CD4-positive, alpha-beta memory T cell (primary cell): Measurements from ENCODE around the gene RGS7BP. TPM values are rescaled to one million over a fixed set of nuclear protein-coding genes. Genes with fewer than 3 reads are reported as not detected.

Experiments
- CTCF ChIA-PET: fragments of 350-600 bp; sonication (Branson Sonifier 250); formaldehyde crosslinking; loops from one replicate; lab custom pipeline; 2021; ENCODE audit warnings: inconsistent platforms; ENCODE audit not compliant: partially characterized antibody; lab: Charles Lee
- POLR2A ChIA-PET: fragments of 350-600 bp; sonication (Branson Sonifier 250); formaldehyde crosslinking; loops from one replicate; lab custom pipeline; 2021; ENCODE audit not compliant: partially characterized antibody; lab: Charles Lee
- DNase-seq, 5 donors: peaks; one replicate each; pipeline versions ENCODE4 v3.0.0 to v3.0.0-alpha.2; 2020 to 2022; ENCODE audit warnings: mixed read lengths in 1 of 5
- H3K27ac ChIP-seq: one replicate; pipeline ENCODE4 v1.7.0; 2013; ENCODE audit warnings: low read depth, low read length
- H3K27me3 ChIP-seq: 2 replicates; pipeline ENCODE4 v1.7.0; 2013; ENCODE audit warnings: mild to moderate bottlenecking, low read length, moderate library complexity; ENCODE audit not compliant: insufficient read depth
- H3K36me3 ChIP-seq: 2 replicates; pipeline ENCODE4 v1.7.0; 2013; ENCODE audit warnings: mild to moderate bottlenecking, low read length, moderate library complexity; ENCODE audit not compliant: insufficient read depth
- H3K4me1 ChIP-seq: 2 replicates; pipeline ENCODE4 v1.7.0; 2013; ENCODE audit warnings: mild to moderate bottlenecking, low read length, moderate library complexity; ENCODE audit not compliant: insufficient read depth
- H3K4me3 ChIP-seq, 2 donors: one replicate each; pipeline ENCODE4 v1.7.0; 2013; ENCODE audit warnings: low read length in 2 of 2, mild to moderate bottlenecking in 1 of 2
- H3K9me3 ChIP-seq, 2 donors: one replicate each; pipeline ENCODE4 v1.7.0; 2013; ENCODE audit warnings: low read length in 2 of 2, control low read depth in 1 of 2; ENCODE audit not compliant: control insufficient read depth in 1 of 2
- H3K27ac Mint-ChIP-seq, 7 donors: one replicate each; pipeline ENCODE4 v1.8.0; 2020 to 2021; ENCODE audit warnings: mixed read lengths in 7 of 7, mild to moderate bottlenecking in 6 of 7, inconsistent platforms in 3 of 7, moderate library complexity in 3 of 7
- H3K27me3 Mint-ChIP-seq, 2 donors: one replicate each; pipeline ENCODE4 v1.8.0; 2020 to 2021; ENCODE audit warnings: mixed read lengths in 2 of 2
- H3K36me3 Mint-ChIP-seq, 2 donors: one replicate each; pipeline ENCODE4 v1.8.0; 2020 to 2021; ENCODE audit warnings: mixed read lengths in 2 of 2, inconsistent platforms in 1 of 2, mild to moderate bottlenecking in 1 of 2
- H3K4me1 Mint-ChIP-seq, 4 donors: one replicate each; pipeline ENCODE4 v1.8.0; 2020 to 2021; ENCODE audit warnings: mixed read lengths in 4 of 4, mild to moderate bottlenecking in 1 of 4
- H3K4me3 Mint-ChIP-seq, 8 donors: one replicate each; pipeline ENCODE4 v1.8.0; 2020 to 2021; ENCODE audit warnings: mixed read lengths in 8 of 8, mild to moderate bottlenecking in 7 of 8, moderate library complexity in 6 of 8, inconsistent platforms in 3 of 8
- H3K9me3 Mint-ChIP-seq, 8 donors: one replicate each; pipeline ENCODE4 v1.8.0; 2020 to 2021; ENCODE audit warnings: mixed read lengths in 8 of 8, mild to moderate bottlenecking in 5 of 8, inconsistent platforms in 3 of 8, moderate library complexity in 1 of 8
- intact Hi-C: fragments of 100-400 bp; cut with micrococcal nuclease; formaldehyde crosslinking; loops from one replicate; pipeline ENCODE4 v1.15.1; 2023
- polyA plus RNA-seq, 2 donors: library from polyadenylated mRNA; unstranded; fragments of 300-500 nt; fragmentation: Illumina TruSeq; gene quantifications; one replicate each; pipeline ENCODE4 v1.2.3, GENCODE V29; 2021
- total RNA-seq, 2 experiments: library from RNA; stranded (reverse); gene quantifications; one replicate each; pipeline ENCODE4 v1.2.3, GENCODE V29; 2021

RGS7BP gene
- total and polyA plus RNA-seq, 4 experiments from 2014 or later, result not detected

GRCh38 chr5:64516216-64516615 lies 10.4 kb downstream of the RGS7BP start:
- ChIA-PET POLR2A (no interaction called here), CTCF (no interaction called here)
- Histone ChIP-seq H3K27ac (no peak overlapping the region), H3K27me3 (no peaks in the 10 kb centered on the region), H3K4me1 (no peaks in the 10 kb centered on the region), H3K9me3 (no peaks in the 10 kb centered on the region), H3K4me3 (no peak overlapping the region), H3K36me3 (no peaks in the 10 kb centered on the region)
- no peak for DNase-seq
- Mint-ChIP-seq H3K27me3 (peaks cover 0 to 1% of the 10 kb centered on the region in 2 donors), H3K27ac (no peak overlapping the region), H3K9me3 (no peaks in the 10 kb centered on the region), H3K4me3 (no peak overlapping the region), H3K4me1 (no peaks in the 10 kb centered on the region), H3K36me3 (no peaks in the 10 kb centered on the region)
- intact Hi-C loops, result no loop called here

- H3K4me1 ChIP-seq, result no peaks in the 10 kb centered on the region
- no peaks in the 10 kb centered on the region for H3K36me3 ChIP-seq
- Mint-ChIP-seq H3K27me3 (peaks cover 0 to 3% of the 10 kb centered on the region in 2 donors), H3K4me3 (no peak overlapping the region), H3K9me3 (no peaks in the 10 kb centered on the region), H3K27ac (no peak overlapping the region), H3K4me1 (no peaks in the 10 kb centered on the region), H3K36me3 (no peaks in the 10 kb centered on the region)
- DNase-seq, result no peak
- CTCF ChIA-PET, result no interaction called here
- no peak overlapping the region for H3K4me3 ChIP-seq
- H3K9me3 ChIP-seq, result no peaks in the 10 kb centered on the region
- intact Hi-C loops, result no loop called here
- POLR2A ChIA-PET, result no interaction called here
- H3K27ac ChIP-seq, result no peak overlapping the region
- no peaks in the 10 kb centered on the region for H3K27me3 ChIP-seq
Observed at GRCh38 chr5:64518793-64519192, 13.0 kb downstream of the RGS7BP start.

- Mint-ChIP-seq H3K27me3 (peaks cover 0 to 3% of the 10 kb centered on the region in 2 donors), H3K9me3 (no peaks in the 10 kb centered on the region), H3K4me1 (no peaks in the 10 kb centered on the region), H3K4me3 (no peak overlapping the region), H3K36me3 (no peaks in the 10 kb centered on the region), H3K27ac (no peak overlapping the region)
- intact Hi-C loops, result no loop called here
- H3K36me3 ChIP-seq, result no peaks in the 10 kb centered on the region
- no peaks in the 10 kb centered on the region for H3K9me3 ChIP-seq
- ChIA-PET POLR2A (no interaction called here), CTCF (no interaction called here)
- H3K27ac ChIP-seq, result no peak overlapping the region
- H3K27me3 ChIP-seq, result no peaks in the 10 kb centered on the region
- no peaks in the 10 kb centered on the region for H3K4me1 ChIP-seq
- no peak overlapping the region for H3K4me3 ChIP-seq
- no peak for DNase-seq
Observed at GRCh38 chr5:64519263-64519662, 13.4 kb downstream of the RGS7BP start.

GRCh38 chr5:64526734-64527439 lies 21.1 kb downstream of the RGS7BP start:
- Mint-ChIP-seq H3K4me3 (no peak overlapping the region), H3K27me3 (peaks cover 0 to 5% of the 10 kb centered on the region in 2 donors), H3K9me3 (peaks cover 0 to 3% (median 0%) of the 10 kb centered on the region in 8 donors), H3K27ac (no peak overlapping the region), H3K36me3 (no peaks in the 10 kb centered on the region), H3K4me1 (no peaks in the 10 kb centered on the region)
- DNase-seq, result no peak
- Histone ChIP-seq H3K9me3 (no peaks in the 10 kb centered on the region), H3K27me3 (no peaks in the 10 kb centered on the region), H3K36me3 (no peaks in the 10 kb centered on the region), H3K27ac (no peak overlapping the region), H3K4me3 (no peak overlapping the region), H3K4me1 (no peaks in the 10 kb centered on the region)
- ChIA-PET POLR2A (no interaction called here), CTCF (no interaction called here)
- intact Hi-C loops, result no loop called here

GRCh38 chr5:64530076-64530475 lies 24.3 kb downstream of the RGS7BP start:
- Mint-ChIP-seq H3K4me3 (no peak overlapping the region), H3K27ac (no peak overlapping the region), H3K27me3 (peaks cover 0 to 3% of the 10 kb centered on the region in 2 donors), H3K9me3 (no peaks in the 10 kb centered on the region), H3K36me3 (no peaks in the 10 kb centered on the region), H3K4me1 (no peaks in the 10 kb centered on the region)
- no peak for DNase-seq
- ChIA-PET CTCF (no interaction called here), POLR2A (no interaction called here)
- intact Hi-C loops, result no loop called here
- Histone ChIP-seq H3K27me3 (no peaks in the 10 kb centered on the region), H3K4me3 (no peak overlapping the region), H3K27ac (no peak overlapping the region), H3K4me1 (no peaks in the 10 kb centered on the region), H3K36me3 (no peaks in the 10 kb centered on the region), H3K9me3 (no peaks in the 10 kb centered on the region)

GRCh38 chr5:64532212-64532611 lies 26.4 kb downstream of the RGS7BP start:
- H3K4me3 ChIP-seq, result no peak overlapping the region
- ChIA-PET POLR2A (no interaction called here), CTCF (no interaction called here)
- no peak overlapping the region for H3K27ac ChIP-seq
- H3K4me1 ChIP-seq, result no peaks in the 10 kb centered on the region
- no peaks in the 10 kb centered on the region for H3K27me3 ChIP-seq
- H3K4me1 Mint-ChIP-seq, result no peaks in the 10 kb centered on the region
- no peak overlapping the region for H3K4me3 Mint-ChIP-seq
- H3K9me3 ChIP-seq, result no peaks in the 10 kb centered on the region
- no peak for DNase-seq
- H3K36me3 ChIP-seq, result no peaks in the 10 kb centered on the region
- H3K27ac Mint-ChIP-seq, result no peak overlapping the region
- no peaks in the 10 kb centered on the region for H3K36me3 Mint-ChIP-seq
- H3K9me3 Mint-ChIP-seq, result no peaks in the 10 kb centered on the region
- intact Hi-C loops, result no loop called here
- no peaks in the 10 kb centered on the region for H3K27me3 Mint-ChIP-seq

- no peaks in the 10 kb centered on the region for H3K36me3 Mint-ChIP-seq
- no peak for DNase-seq
- H3K4me1 ChIP-seq, result no peaks in the 10 kb centered on the region
- H3K4me3 ChIP-seq, result no peak overlapping the region
- H3K27ac Mint-ChIP-seq, result no peak overlapping the region
- no peak overlapping the region for H3K27ac ChIP-seq
- ChIA-PET CTCF (no interaction called here), POLR2A (no interaction called here)
- H3K36me3 ChIP-seq, result no peaks in the 10 kb centered on the region
- no peaks in the 10 kb centered on the region for H3K27me3 ChIP-seq
- peaks cover 0 to 3% (median 0%) of the 10 kb centered on the region in 8 donors for H3K9me3 Mint-ChIP-seq
- no peaks in the 10 kb centered on the region for H3K9me3 ChIP-seq
- H3K27me3 Mint-ChIP-seq, result no peaks in the 10 kb centered on the region
- intact Hi-C loops, result no loop called here
- H3K4me3 Mint-ChIP-seq, result no peak overlapping the region
- no peaks in the 10 kb centered on the region for H3K4me1 Mint-ChIP-seq
Observed at GRCh38 chr5:64532657-64533056, 26.8 kb downstream of the RGS7BP start.
